GM12872 (cell line): ENCODE data around the gene POMT2.

Experiments
- CTCF ChIP-seq: IDR thresholded peaks from 3 replicates; pipeline ENCODE4 v1.5.1; 2011; ENCODE audit warnings: low read depth, mild to moderate bottlenecking, low read length, moderate library complexity; ENCODE audit not compliant: insufficient read depth

Gene POMT2

GRCh38 chr14:77256694-77257093 is 64.0 kb downstream of the POMT2 start:
- TF ChIP-seq CTCF = no peak

GRCh38 chr14:77253333-77254190 is 67.1 kb downstream of the POMT2 start:
- no peak for TF ChIP-seq CTCF

GRCh38 chr14:77251870-77252269 is 68.8 kb downstream of the POMT2 start:
- TF ChIP-seq CTCF = no peak

- no peak for TF ChIP-seq CTCF
These were observed 69.8 kb downstream of the POMT2 start for GRCh38 chr14:77250927-77251326.

GRCh38 chr14:77249286-77249685 is 71.4 kb downstream of the POMT2 start:
- no peak for TF ChIP-seq CTCF

- TF ChIP-seq CTCF = no peak
These were observed 72.0 kb downstream of the POMT2 start for GRCh38 chr14:77248666-77249065.

GRCh38 chr14:77246784-77247183 is 73.9 kb downstream of the POMT2 start:
- TF ChIP-seq CTCF = no peak
